OCI-LY1 (cell line): ENCODE measurements around the gene CERS6.

Experiments
- H2AFZ ChIP-seq: fragments of 200-600 bp; sonication (generic), shearing (Covaris generic); 2 replicates; pipeline ENCODE4 v1.6.0; 2014; ENCODE audit warnings: antibody characterized with exemption, mild to moderate bottlenecking, low read length
- H3F3A ChIP-seq: fragments of 200-600 bp; sonication (generic), shearing (Covaris generic); 2 replicates; pipeline ENCODE4 v1.6.0; 2014; ENCODE audit warnings: mild to moderate bottlenecking, antibody characterized with exemption, low read length, moderate library complexity; ENCODE audit not compliant: insufficient read depth
- H3K27ac ChIP-seq: fragments of 200-600 bp; sonication (generic); 2 replicates; pipeline ENCODE4 v1.5.1; 2014; ENCODE audit warnings: low read length, mixed run types, mild to moderate bottlenecking, low read depth; ENCODE audit not compliant: poor library complexity, severe bottlenecking
- H3K27me3 ChIP-seq: fragments of 200-600 bp; sonication (generic); 2 replicates; pipeline ENCODE4 v1.6.0; 2014; ENCODE audit warnings: antibody characterized with exemption, mild to moderate bottlenecking, low read length, moderate library complexity; ENCODE audit not compliant: insufficient read depth
- H3K36me3 ChIP-seq: fragments of 200-600 bp; sonication (generic); 2 replicates; pipeline ENCODE4 v1.6.1; 2014; ENCODE audit warnings: mild to moderate bottlenecking, antibody characterized with exemption, low read length, moderate library complexity, mixed read lengths; ENCODE audit not compliant: insufficient read depth
- H3K4me1 ChIP-seq: fragments of 200-600 bp; sonication (generic); 2 replicates; pipeline ENCODE4 v1.5.1; 2014; ENCODE audit warnings: mild to moderate bottlenecking, low read length, moderate library complexity; ENCODE audit not compliant: insufficient read depth, severe bottlenecking
- H3K4me2 ChIP-seq: fragments of 200-600 bp; sonication (generic), shearing (Covaris generic); 2 replicates; pipeline ENCODE4 v1.6.1; 2014; ENCODE audit warnings: low read length
- H3K4me3 ChIP-seq: fragments of 200-600 bp; sonication (generic); 2 replicates; pipeline ENCODE4 v1.5.1; 2014; ENCODE audit warnings: low read length, low read depth, mild to moderate bottlenecking, mixed read lengths; ENCODE audit not compliant: poor library complexity, severe bottlenecking
- H3K79me2 ChIP-seq: fragments of 200-600 bp; shearing (Covaris generic); 2 replicates; pipeline ENCODE4 v1.6.1; 2016; ENCODE audit warnings: mixed run types, low read length, mixed read lengths; ENCODE audit not compliant: insufficient read depth
- H3K9ac ChIP-seq: fragments of 200-600 bp; sonication (generic), shearing (Covaris generic); 2 replicates; pipeline ENCODE4 v1.6.1; 2014; ENCODE audit warnings: mild to moderate bottlenecking, low read length, mixed read lengths
- H3K9me2 ChIP-seq: fragments of 200-600 bp; sonication (generic), shearing (Covaris generic); 2 replicates; pipeline ENCODE4 v1.6.1; 2014; ENCODE audit warnings: low read depth, mild to moderate bottlenecking, low read length, mixed read lengths
- H3K9me3 ChIP-seq: fragments of 200-600 bp; shearing (Covaris generic); 2 replicates; pipeline ENCODE4 v1.6.1; 2014; ENCODE audit warnings: low read length, mixed read lengths
- H4K20me1 ChIP-seq: fragments of 200-600 bp; sonication (generic), shearing (Covaris generic); 2 replicates; pipeline ENCODE4 v1.6.0; 2016; ENCODE audit warnings: mild to moderate bottlenecking, low read length; ENCODE audit not compliant: insufficient read depth
- CTCF ChIP-seq: fragments of 200-600 bp; sonication (generic), shearing (Covaris generic); IDR thresholded peaks from 2 replicates; pipeline ENCODE4 v1.5.1; 2017; ENCODE audit warnings: mild to moderate bottlenecking, antibody characterized with exemption, low read length, moderate library complexity, mixed read lengths
- EZH2 ChIP-seq: fragments of 200-600 bp; sonication (generic), shearing (Covaris generic); IDR thresholded peaks from 2 replicates; pipeline ENCODE4 v1.8.0; 2017; ENCODE audit warnings: borderline replicate concordance, mixed run types, mild to moderate bottlenecking, antibody characterized with exemption, low read length, moderate library complexity, mixed read lengths

Gene CERS6

GRCh38 chr2:168798888-168799410 lies 342.9 kb downstream of the CERS6 start:
- no peaks in the 10 kb centered on the region for H3K27me3 ChIP-seq
- no peak overlapping the region for H3K4me2 ChIP-seq
- no peak overlapping the region for H3K4me3 ChIP-seq
- H3K79me2 ChIP-seq = no peaks in the 10 kb centered on the region
- H3F3A ChIP-seq = no peaks in the 10 kb centered on the region
- H3K27ac ChIP-seq = no peak overlapping the region
- TF ChIP-seq CTCF (no peak), EZH2 (no peak)
- no peaks in the 10 kb centered on the region for H3K9me3 ChIP-seq
- no peaks in the 10 kb centered on the region for H4K20me1 ChIP-seq
- no peaks in the 10 kb centered on the region for H3K4me1 ChIP-seq
- no peaks in the 10 kb centered on the region for H3K9me2 ChIP-seq
- H3K9ac ChIP-seq = no peak overlapping the region
- no peak overlapping the region for H2AFZ ChIP-seq
- no peaks in the 10 kb centered on the region for H3K36me3 ChIP-seq

GRCh38 chr2:168801471-168801870 lies 345.4 kb downstream of the CERS6 start:
- no peaks in the 10 kb centered on the region for H3K79me2 ChIP-seq
- H3K36me3 ChIP-seq = no peaks in the 10 kb centered on the region
- H3K4me1 ChIP-seq = no peaks in the 10 kb centered on the region
- no peaks in the 10 kb centered on the region for H3K27me3 ChIP-seq
- H3F3A ChIP-seq = no peaks in the 10 kb centered on the region
- H2AFZ ChIP-seq = no peak overlapping the region
- H3K4me3 ChIP-seq = no peak overlapping the region
- no peak overlapping the region for H3K27ac ChIP-seq
- no peaks in the 10 kb centered on the region for H4K20me1 ChIP-seq
- no peaks in the 10 kb centered on the region for H3K9me3 ChIP-seq
- no peak overlapping the region for H3K9ac ChIP-seq
- no peak for TF ChIP-seq EZH2
- H3K9me2 ChIP-seq = no peaks in the 10 kb centered on the region
- H3K4me2 ChIP-seq = no peak overlapping the region

GRCh38 chr2:168801961-168802858 lies 346.1 kb downstream of the CERS6 start, which contains the start of gene NOSTRIN:
TSS of gene NOSTRIN (plus strand) at chr2:168802637. CDS start at chr2:168802647, 10 bp downstream.
- no peaks in the 10 kb centered on the region for H3K36me3 ChIP-seq
- no peaks in the 10 kb centered on the region for H3K9me2 ChIP-seq
- H3K27me3 ChIP-seq = no peaks in the 10 kb centered on the region
- no peaks in the 10 kb centered on the region for H4K20me1 ChIP-seq
- H3K4me3 ChIP-seq = no peak within 1 kb of the TSS
- no peak within 1 kb of the TSS for H3K4me2 ChIP-seq
- TF ChIP-seq EZH2 = no peak
- no peak for TF ChIP-seq CTCF
- no peaks in the 10 kb centered on the region for H3K79me2 ChIP-seq
- no peaks in the 10 kb centered on the region for H3K4me1 ChIP-seq
- no peaks in the 10 kb centered on the region for H3F3A ChIP-seq
- no peak within 1 kb of the TSS for H3K9ac ChIP-seq
- H3K9me3 ChIP-seq = no peaks in the 10 kb centered on the region
- no peak within 1 kb of the TSS for H2AFZ ChIP-seq
- H3K27ac ChIP-seq = no peak within 1 kb of the TSS
